Mesothelial cell of epicardium (in vitro differentiated cells): ENCODE measurements around the gene ADCY7. TPM values are rescaled to one million over a fixed set of nuclear protein-coding genes. Genes with fewer than 3 reads are reported as not detected.

Source experiments
- DNase-seq, 2 experiments: peaks; one replicate each; pipeline ENCODE4 v3.0.0; 2021; ENCODE audit warnings: low spot score in 2 of 2; ENCODE audit not compliant: unreplicated experiment in 2 of 2
- H3K27ac Mint-ChIP-seq: 2 replicates; pipeline ENCODE4 v1.8.0; 2021; ENCODE audit warnings: mixed read lengths
- H3K27me3 Mint-ChIP-seq: 2 replicates; pipeline ENCODE4 v1.8.0; 2021; ENCODE audit warnings: low read depth, mixed read lengths
- H3K36me3 Mint-ChIP-seq: 2 replicates; pipeline ENCODE4 v1.8.0; 2021; ENCODE audit warnings: mixed read lengths
- H3K4me1 Mint-ChIP-seq: 2 replicates; pipeline ENCODE4 v1.8.0; 2021; ENCODE audit warnings: mixed read lengths
- H3K4me3 Mint-ChIP-seq: 2 replicates; pipeline ENCODE4 v1.8.0; 2021; ENCODE audit warnings: mild to moderate bottlenecking, moderate library complexity, mixed read lengths
- H3K9me3 Mint-ChIP-seq: 2 replicates; pipeline ENCODE4 v1.8.0; 2021; ENCODE audit warnings: mixed read lengths
- CTCF ChIP-seq: fragments of 200-600 bp; sonication (generic); IDR thresholded peaks from one replicate; pipeline ENCODE4 v1.5.0; 2021; ENCODE audit warnings: antibody characterized with exemption; ENCODE audit not compliant: unreplicated experiment
- total RNA-seq: library from RNA; stranded (reverse); gene quantifications from 3 replicates; pipeline ENCODE4 v1.2.1, GENCODE V29; 2021

Gene ADCY7
- total RNA-seq, 1 donor from 2014 or later = 25.7 TPM

GRCh38 chr16:50261707-50262235, 4.6 kb upstream of the ADCY7 start:
- H3K27ac Mint-ChIP-seq = no peak overlapping the region
- H3K4me3 Mint-ChIP-seq = no peak overlapping the region
- H3K27me3 Mint-ChIP-seq = no peaks in the 10 kb centered on the region
- H3K36me3 Mint-ChIP-seq = peaks cover 1% of the 10 kb centered on the region
- DNase-seq = no peak
- H3K9me3 Mint-ChIP-seq = peaks cover 3% of the 10 kb centered on the region
- peaks cover 17% of the 10 kb centered on the region for H3K4me1 Mint-ChIP-seq
- no peak for TF ChIP-seq CTCF

- Mint-ChIP-seq H3K36me3 (peaks cover 1% of the 10 kb centered on the region), H3K4me1 (peaks cover 21% of the 10 kb centered on the region), H3K27me3 (no peaks in the 10 kb centered on the region), H3K27ac (no peak overlapping the region), H3K4me3 (no peak overlapping the region), H3K9me3 (peaks cover 3% of the 10 kb centered on the region)
- TF ChIP-seq CTCF = no peak
- DNase-seq = no peak
Measured at GRCh38 chr16:50263060-50263909, 3.1 kb upstream of the ADCY7 start.

- no peaks in the 10 kb centered on the region for H3K27me3 Mint-ChIP-seq
- peaks cover 18% of the 10 kb centered on the region for H3K4me1 Mint-ChIP-seq
- peaks cover 3% of the 10 kb centered on the region for H3K9me3 Mint-ChIP-seq
- no peak for DNase-seq
- no peak for TF ChIP-seq CTCF
- H3K4me3 Mint-ChIP-seq = no peak overlapping the region
- peaks cover 1% of the 10 kb centered on the region for H3K36me3 Mint-ChIP-seq
- no peak overlapping the region for H3K27ac Mint-ChIP-seq
Measured at GRCh38 chr16:50263940-50264929, 2.1 kb upstream of the ADCY7 start.

- Mint-ChIP-seq H3K9me3 (peaks cover 3% of the 10 kb centered on the region), H3K4me1 (peaks cover 9% of the 10 kb centered on the region), H3K27ac (no peak overlapping the region), H3K36me3 (peaks cover 1% of the 10 kb centered on the region), H3K4me3 (no peak overlapping the region), H3K27me3 (no peaks in the 10 kb centered on the region)
- no peak for DNase-seq
- TF ChIP-seq CTCF = no peak
Measured at GRCh38 chr16:50265260-50265659, 1.1 kb upstream of the ADCY7 start.

GRCh38 chr16:50265716-50266336, 525 bp upstream of the ADCY7 start:
- DNase-seq = no peak
- Mint-ChIP-seq H3K36me3 (peaks cover 1% of the 10 kb centered on the region), H3K9me3 (peaks cover 3% of the 10 kb centered on the region), H3K27me3 (no peaks in the 10 kb centered on the region), H3K4me3 (no peak overlapping the region), H3K27ac (no peak overlapping the region), H3K4me1 (peaks cover 9% of the 10 kb centered on the region)
- TF ChIP-seq CTCF = no peak
